Mesendoderm (in vitro differentiated cells): ENCODE measurements around the gene CAMLG.
A peak's percentile ranks its signal among the peaks of the same experiment; 100 is the strongest.
"Not testable (repeated sequence)": the region's sequence is repeated elsewhere in the genome, so short reads cannot be mapped to it uniquely, and the experiment has no call there.

Experiments
- DNase-seq: peaks from one replicate; pipeline ENCODE4 v3.0.0; 2013
- H2AK5ac ChIP-seq: 2 replicates; pipeline ENCODE4 v1.6.1; 2013; ENCODE audit warnings: low read length, inconsistent platforms
- H2BK120ac ChIP-seq: 2 replicates; pipeline ENCODE4 v1.6.1; 2013; ENCODE audit warnings: low read depth, mild to moderate bottlenecking, low read length, moderate library complexity, mixed read lengths
- H2BK15ac ChIP-seq: replicated peaks from 2 replicates; pipeline ENCODE4 v1.6.1; 2013; ENCODE audit warnings: low read depth, mild to moderate bottlenecking, moderate library complexity
- H2BK5ac ChIP-seq: 2 replicates; pipeline ENCODE4 v1.6.1; 2013; ENCODE audit warnings: low read length, inconsistent platforms
- H3K18ac ChIP-seq: 2 replicates; pipeline ENCODE4 v1.6.1; 2013; ENCODE audit warnings: mild to moderate bottlenecking, low read length, mixed read lengths
- H3K23ac ChIP-seq: one replicate; pipeline ENCODE4 v1.6.1; 2013; ENCODE audit warnings: low read length
- H3K27ac ChIP-seq: 2 replicates; pipeline ENCODE4 v1.5.1; 2013; ENCODE audit warnings: low read depth, mild to moderate bottlenecking, inconsistent platforms, low read length, moderate library complexity
- H3K27me3 ChIP-seq: 2 replicates; pipeline ENCODE4 v1.6.1; 2013; ENCODE audit warnings: low read length, control low read depth, mild to moderate bottlenecking, inconsistent platforms; ENCODE audit not compliant: insufficient read depth, poor library complexity
- H3K36me3 ChIP-seq: 2 replicates; pipeline ENCODE4 v1.6.1; 2013; ENCODE audit warnings: low read length, inconsistent platforms; ENCODE audit not compliant: control insufficient read depth, insufficient read depth
- H3K4ac ChIP-seq: one replicate; pipeline ENCODE4 v1.6.1; 2013; ENCODE audit warnings: low read depth, mild to moderate bottlenecking, low read length, moderate library complexity
- H3K4me1 ChIP-seq: 2 replicates; pipeline ENCODE4 v1.6.1; 2013; ENCODE audit warnings: low read depth, low read length, inconsistent platforms; ENCODE audit not compliant: control insufficient read depth
- H3K4me2 ChIP-seq: 2 replicates; pipeline ENCODE4 v1.6.1; 2013; ENCODE audit warnings: low read length
- H3K4me3 ChIP-seq: 2 replicates; pipeline ENCODE4 v1.5.1; 2013; ENCODE audit warnings: mild to moderate bottlenecking, low read length
- H3K56ac ChIP-seq: one replicate; pipeline ENCODE4 v1.6.1; 2013; ENCODE audit warnings: low read length
- H3K79me1 ChIP-seq: 2 replicates; pipeline ENCODE4 v1.6.1; 2013; ENCODE audit warnings: low read length, inconsistent platforms
- H3K79me2 ChIP-seq: 2 replicates; pipeline ENCODE4 v1.6.1; 2013; ENCODE audit warnings: mild to moderate bottlenecking, low read length; ENCODE audit not compliant: control insufficient read depth, insufficient read depth
- H3K9ac ChIP-seq: 2 replicates; pipeline ENCODE4 v1.6.1; 2013; ENCODE audit warnings: low read length, inconsistent platforms
- H4K5ac ChIP-seq: one replicate; pipeline ENCODE4 v1.6.1; 2013; ENCODE audit warnings: low read length
- H4K8ac ChIP-seq: one replicate; pipeline ENCODE4 v1.6.1; 2013; ENCODE audit warnings: low read depth, mild to moderate bottlenecking, control low read depth, low read length, moderate library complexity
- WGBS: extraction: QIAGEN DNeasy Blood & Tissue Kit; methylation state at CpG from one replicate; pipeline ENCODE4 v1.1.7; 2013; ENCODE audit warnings: low lambda C conversion rate, missing lambda C conversion rate; ENCODE audit not compliant: insufficient coverage; ENCODE audit errors: extremely low coverage; 5-methylcytosine and 5-hydroxymethylcytosine counted together

CAMLG gene

DNA sequence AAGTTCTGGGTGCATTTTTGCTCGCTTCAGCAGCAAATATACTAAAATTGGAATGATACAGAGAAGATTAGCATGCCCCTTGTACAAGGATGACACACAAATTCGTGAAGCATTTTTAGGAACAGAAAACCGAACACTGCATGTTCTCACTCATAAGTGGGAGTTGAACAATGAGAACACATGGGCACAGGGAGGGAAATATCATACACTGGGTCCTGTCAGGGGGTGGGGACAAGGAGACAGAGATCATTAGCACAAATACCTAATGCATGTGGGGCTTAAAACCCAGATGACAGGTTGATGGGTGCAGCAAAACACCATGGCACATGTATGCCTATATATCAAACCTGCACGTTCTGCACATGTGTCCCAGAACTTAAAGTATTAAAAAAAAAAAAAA lies 22.9 kb upstream of the CAMLG start:
- not testable (repeated sequence) for H4K8ac ChIP-seq, H3K79me1 ChIP-seq, H2BK5ac ChIP-seq, DNase-seq, H3K36me3 ChIP-seq, H3K4me2 ChIP-seq, H3K79me2 ChIP-seq, H3K9ac ChIP-seq, H3K23ac ChIP-seq, H3K56ac ChIP-seq, H3K4me3 ChIP-seq, H2BK120ac ChIP-seq, H2AK5ac ChIP-seq, H3K27me3 ChIP-seq, H3K18ac ChIP-seq, H3K27ac ChIP-seq, H3K4me1 ChIP-seq, H3K4ac ChIP-seq, H4K5ac ChIP-seq, H2BK15ac ChIP-seq
- WGBS = no CpG with 5 or more reads among the region's 4 CpGs

DNA sequence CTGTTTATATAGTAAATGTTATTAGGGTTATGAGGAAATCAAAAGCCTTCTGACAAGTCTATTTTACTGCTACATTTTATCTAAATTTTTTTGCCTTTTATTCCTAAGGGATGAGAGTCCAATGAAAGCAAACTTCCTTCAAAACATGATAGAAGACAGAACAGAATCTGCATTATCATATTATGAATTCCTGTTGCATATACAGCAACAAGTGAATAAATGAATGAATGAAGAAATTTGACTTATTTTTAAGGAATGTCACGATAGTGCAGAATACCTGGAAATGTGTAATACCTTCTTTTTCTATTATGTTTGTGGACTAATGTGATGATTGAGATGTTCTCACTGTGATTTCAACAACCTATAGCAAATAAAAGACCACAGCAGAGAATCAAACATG lies 13.5 kb upstream of the CAMLG start:
- Histone ChIP-seq H2BK5ac (no peak overlapping the region), H3K18ac (no peak overlapping the region), H3K79me2 (no peaks in the 10 kb centered on the region), H2AK5ac (no peak overlapping the region), H3K27me3 (no peaks in the 10 kb centered on the region), H3K4me3 (no peak overlapping the region), H3K9ac (no peak overlapping the region), H2BK15ac (no peak overlapping the region), H3K36me3 (no peaks in the 10 kb centered on the region), H2BK120ac (no peak overlapping the region), H3K4ac (no peak overlapping the region), H3K27ac (no peak overlapping the region), H4K5ac (no peak overlapping the region), H3K4me1 (no peaks in the 10 kb centered on the region), H3K79me1 (no peaks in the 10 kb centered on the region), H3K56ac (no peak overlapping the region), H4K8ac (no peak overlapping the region), H3K23ac (no peak overlapping the region), H3K4me2 (no peak overlapping the region)
- no CpG with 5 or more reads among the region's 1 CpG for WGBS
- DNase-seq = no peak

DNA sequence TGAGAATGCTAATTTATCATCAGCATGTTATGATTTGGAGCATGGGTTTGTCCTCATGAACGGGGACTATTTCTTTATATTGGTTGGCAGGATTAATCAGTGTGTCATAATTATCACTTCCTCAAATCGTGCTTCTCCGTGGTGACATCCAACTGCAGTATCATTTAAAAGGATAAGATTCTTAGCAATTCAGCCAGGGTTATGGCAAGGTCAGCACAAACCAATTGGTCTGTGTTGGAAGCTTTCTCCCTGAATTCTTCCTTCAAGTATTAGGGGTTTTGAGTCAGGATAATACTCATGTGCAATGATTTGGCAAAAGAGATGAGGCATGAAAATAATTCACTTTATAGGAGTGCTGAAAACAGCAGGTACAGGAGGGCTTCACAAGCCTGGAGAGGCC lies 5.5 kb upstream of the CAMLG start:
- Histone ChIP-seq H3K23ac (no peak overlapping the region), H3K9ac (no peak overlapping the region), H2BK5ac (no peak overlapping the region), H4K5ac (no peak overlapping the region), H3K4me3 (no peak overlapping the region), H3K56ac (no peak overlapping the region), H3K27me3 (no peaks in the 10 kb centered on the region), H3K27ac (no peak overlapping the region), H2BK120ac (no peak overlapping the region), H3K36me3 (no peaks in the 10 kb centered on the region), H4K8ac (no peak overlapping the region), H3K4me2 (no peak overlapping the region), H2AK5ac (no peak overlapping the region), H3K79me2 (no peaks in the 10 kb centered on the region), H3K18ac (no peak overlapping the region), H3K4me1 (no peaks in the 10 kb centered on the region), H3K4ac (no peak overlapping the region), H3K79me1 (no peaks in the 10 kb centered on the region), H2BK15ac (no peak overlapping the region)
- WGBS = no CpG with 5 or more reads among the region's 3 CpGs
- DNase-seq = no peak

DNA sequence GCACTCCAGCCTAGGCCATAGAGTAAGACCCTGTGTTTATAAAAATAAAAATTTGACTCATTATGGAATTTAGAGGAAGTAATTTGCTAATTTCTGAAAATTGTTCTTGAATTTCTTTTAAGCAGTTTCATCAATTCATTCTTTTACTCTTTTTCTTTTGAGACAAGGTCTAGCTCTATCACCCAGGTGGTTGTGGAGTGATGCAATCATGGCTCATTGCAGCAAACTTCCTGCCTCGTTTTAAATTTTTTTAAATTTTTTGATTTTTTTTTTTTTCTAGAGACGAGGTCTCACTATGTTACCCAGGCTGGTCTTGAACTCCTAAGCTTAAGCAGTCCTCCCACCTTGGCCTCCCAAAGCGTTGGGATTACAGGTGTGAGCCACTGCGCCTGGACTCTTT lies 3.1 kb upstream of the CAMLG start:
- no peak for DNase-seq
- no peak overlapping the region for H3K4ac ChIP-seq
- H3K79me2 ChIP-seq = peaks cover 2% of the 10 kb centered on the region
- H4K5ac ChIP-seq = no peak overlapping the region
- H3K79me1 ChIP-seq = peaks cover 3% of the 10 kb centered on the region
- no peak overlapping the region for H3K23ac ChIP-seq
- H2BK120ac ChIP-seq = no peak overlapping the region
- no peak overlapping the region for H2BK5ac ChIP-seq
- WGBS = no CpG with 5 or more reads among the region's 4 CpGs
- H3K9ac ChIP-seq = no peak overlapping the region
- no peaks in the 10 kb centered on the region for H3K36me3 ChIP-seq
- H3K18ac ChIP-seq = no peak overlapping the region
- no peak overlapping the region for H3K27ac ChIP-seq
- no peaks in the 10 kb centered on the region for H3K4me1 ChIP-seq
- no peak overlapping the region for H3K4me3 ChIP-seq
- H4K8ac ChIP-seq = no peak overlapping the region
- no peak overlapping the region for H3K4me2 ChIP-seq
- no peaks in the 10 kb centered on the region for H3K27me3 ChIP-seq
- no peak overlapping the region for H3K56ac ChIP-seq
- no peak overlapping the region for H2BK15ac ChIP-seq
- H2AK5ac ChIP-seq = no peak overlapping the region

DNA sequence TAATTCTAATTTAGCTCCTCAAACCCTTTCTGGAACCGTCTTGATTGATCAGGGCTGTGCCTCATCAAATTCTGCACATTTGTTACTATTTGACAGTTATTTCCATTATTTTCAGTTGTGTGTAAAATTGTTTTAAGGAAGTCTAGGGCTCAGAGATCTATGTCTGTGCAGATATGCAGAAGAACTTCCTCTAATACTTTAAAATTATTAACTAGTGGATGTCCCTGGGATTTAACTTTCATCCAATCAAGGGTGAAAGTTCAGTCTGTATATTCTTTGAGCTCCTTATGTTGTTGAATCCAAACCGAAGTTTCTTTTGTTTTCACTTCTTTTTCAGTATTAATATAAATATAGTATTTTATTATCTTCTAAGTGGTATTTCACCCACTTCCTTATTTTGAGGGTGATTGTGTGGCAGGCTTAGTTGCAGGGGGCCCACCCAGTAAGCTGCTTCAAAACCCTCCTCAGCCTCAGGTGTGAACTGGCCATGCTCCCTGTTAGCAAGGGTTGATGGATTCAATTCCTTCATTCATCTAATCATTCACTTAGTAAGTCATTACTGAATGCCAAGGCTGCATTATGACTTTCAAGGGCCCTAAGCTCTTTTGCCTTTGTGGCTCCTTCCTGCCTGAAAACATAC lies 2.1 kb upstream of the CAMLG start:
- Histone ChIP-seq H3K9ac (no peak overlapping the region), H3K56ac (no peak overlapping the region), H2BK120ac (no peak overlapping the region), H4K5ac (no peak overlapping the region), H2BK15ac (no peak overlapping the region), H3K36me3 (no peaks in the 10 kb centered on the region), H3K27me3 (no peaks in the 10 kb centered on the region), H3K79me2 (peaks cover 2% of the 10 kb centered on the region), H3K27ac (no peak overlapping the region), H2AK5ac (no peak overlapping the region), H3K4me3 (no peak overlapping the region), H3K23ac (no peak overlapping the region), H3K4me1 (no peaks in the 10 kb centered on the region), H3K4me2 (no peak overlapping the region), H3K18ac (no peak overlapping the region), H4K8ac (no peak overlapping the region), H3K79me1 (peaks cover 3% of the 10 kb centered on the region), H2BK5ac (no peak overlapping the region), H3K4ac (no peak overlapping the region)
- no peak for DNase-seq
- no CpG with 5 or more reads among the region's 2 CpGs for WGBS

DNA sequence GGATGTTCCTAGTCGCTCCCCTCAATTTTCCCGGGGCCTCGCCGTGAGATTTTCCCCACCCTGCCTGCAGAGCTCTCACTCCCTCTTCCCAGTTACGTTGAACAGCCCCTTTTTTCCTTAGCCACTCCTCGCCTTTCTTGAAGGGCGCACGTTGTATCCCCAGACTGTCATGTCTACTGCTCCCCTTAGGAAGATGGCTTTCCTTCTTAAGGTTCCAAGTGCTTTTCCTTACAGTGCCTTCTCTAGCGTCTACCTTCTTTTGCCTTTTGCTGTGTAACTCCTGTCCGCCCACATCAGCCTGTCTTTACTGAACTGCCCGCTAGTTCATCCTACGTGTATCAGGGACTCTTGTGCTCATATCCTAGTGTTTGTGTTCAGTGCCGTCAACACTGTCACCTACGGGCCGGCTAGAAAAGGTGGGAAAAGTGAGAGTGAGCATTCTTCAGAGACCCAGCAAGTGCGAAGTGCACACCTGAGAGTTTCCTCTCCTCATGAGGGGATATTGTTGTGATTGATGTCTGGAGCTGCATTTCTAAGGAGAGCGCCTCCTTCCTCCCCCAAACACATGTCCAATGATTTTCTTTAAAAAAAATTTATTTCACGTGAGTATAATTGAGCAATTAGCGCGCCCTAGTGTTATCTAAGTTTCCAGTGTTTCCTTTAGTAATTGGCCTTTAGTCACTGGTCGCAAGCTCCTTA lies 764 bp downstream of the CAMLG start:
- no peak overlapping the region for H3K27ac ChIP-seq

More for the DNA sequence above, 764 bp downstream of the CAMLG start:
- H4K5ac ChIP-seq = no peak overlapping the region
- no peak overlapping the region for H2BK120ac ChIP-seq
- H3K9ac ChIP-seq = peak overlapping the region; percentile 78
- H3K56ac ChIP-seq = peak overlapping the region; percentile 83
- H3K79me1 ChIP-seq = peaks cover 3% of the 10 kb centered on the region
- peak; percentile 76 for DNase-seq
- no peaks in the 10 kb centered on the region for H3K27me3 ChIP-seq
- peak overlapping the region; percentile 55 for H3K4me2 ChIP-seq
- no peak overlapping the region for H2AK5ac ChIP-seq
- no peak overlapping the region for H2BK15ac ChIP-seq
- H2BK5ac ChIP-seq = no peak overlapping the region
- H4K8ac ChIP-seq = no peak overlapping the region
- H3K18ac ChIP-seq = no peak overlapping the region
- H3K4me3 ChIP-seq = peak overlapping the region; percentile 59
- no peak overlapping the region for H3K23ac ChIP-seq
- H3K79me2 ChIP-seq = peaks cover 2% of the 10 kb centered on the region
- H3K36me3 ChIP-seq = no peaks in the 10 kb centered on the region
- no CpG with 5 or more reads among the region's 21 CpGs for WGBS
- H3K4me1 ChIP-seq = no peaks in the 10 kb centered on the region
- H3K4ac ChIP-seq = no peak overlapping the region
